ENCODE data around the gene EOMES.

- no peak for TF ChIP-seq CTCF (IDR thresholded peaks at IDR 0.05)
- TF ChIP-seq EZH2 (IDR thresholded peaks at IDR 0.05; ENCODE audit: borderline replicate concordance, insufficient read depth, low read depth, low read length, poor library complexity, severe bottlenecking) = no peak
Observed at GRCh38 chr3:27685474-27685873, 36.6 kb downstream of the EOMES start.
